GM20000 (cell line): ENCODE results near the gene DIP2C.

Source experiments
- DNase-seq: peaks from one replicate; pipeline ENCODE4 v3.0.0; 2012; ENCODE audit warnings: low spot score
- CTCF ChIP-seq: IDR thresholded peaks from 2 replicates; pipeline ENCODE4 v1.5.1; 2012; ENCODE audit warnings: mild to moderate bottlenecking, control low read depth; ENCODE audit errors: extremely low read depth, missing control alignments

The DIP2C gene

DNA sequence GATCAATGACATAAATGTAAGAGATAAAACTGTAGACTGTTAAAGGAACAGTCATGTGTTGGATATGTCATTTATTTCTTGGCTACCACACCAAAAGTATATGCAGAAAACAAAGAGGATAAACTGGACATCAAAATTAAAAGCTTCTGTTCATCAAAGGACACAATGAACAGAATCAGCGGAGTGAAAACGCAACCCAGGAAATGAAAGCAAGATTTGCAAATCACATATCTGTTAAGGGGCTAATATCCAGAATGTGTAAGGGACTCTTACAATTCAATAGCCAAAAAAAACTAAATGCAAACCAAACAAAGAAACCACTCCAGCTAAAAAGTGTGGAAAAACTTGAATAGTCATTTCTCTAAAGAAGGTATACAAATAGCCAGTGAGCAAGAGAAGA is 390.0 kb downstream of the DIP2C start:
- DNase-seq, result no peak
- TF ChIP-seq CTCF, result no peak

- TF ChIP-seq CTCF, result no peak
- no peak for DNase-seq
Measured at GRCh38 chr10:298033-298432, 391.4 kb downstream of the DIP2C start.

- no peak for TF ChIP-seq CTCF
- no peak for DNase-seq
Measured at GRCh38 chr10:297567-297966, 391.9 kb downstream of the DIP2C start.

DNA sequence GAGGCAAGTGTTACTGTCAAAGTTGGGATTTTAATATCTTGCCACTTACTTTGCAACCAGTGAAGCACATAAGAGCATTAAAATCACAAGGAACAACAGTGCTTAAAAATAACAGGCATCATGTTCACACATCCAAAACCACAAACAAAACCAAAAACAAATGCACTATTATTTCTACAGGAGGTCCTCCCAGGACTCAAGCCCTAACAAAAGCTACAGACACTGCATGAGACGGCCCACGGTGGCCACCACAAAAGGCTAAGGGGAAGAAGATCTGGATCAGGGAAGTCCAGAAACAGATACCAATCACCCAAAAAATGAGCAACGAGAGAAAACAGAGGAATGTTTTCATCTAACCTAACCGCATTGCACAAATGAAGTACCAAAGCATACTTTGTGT is 395.8 kb downstream of the DIP2C start:
- no peak for TF ChIP-seq CTCF
- DNase-seq, result no peak

DNA sequence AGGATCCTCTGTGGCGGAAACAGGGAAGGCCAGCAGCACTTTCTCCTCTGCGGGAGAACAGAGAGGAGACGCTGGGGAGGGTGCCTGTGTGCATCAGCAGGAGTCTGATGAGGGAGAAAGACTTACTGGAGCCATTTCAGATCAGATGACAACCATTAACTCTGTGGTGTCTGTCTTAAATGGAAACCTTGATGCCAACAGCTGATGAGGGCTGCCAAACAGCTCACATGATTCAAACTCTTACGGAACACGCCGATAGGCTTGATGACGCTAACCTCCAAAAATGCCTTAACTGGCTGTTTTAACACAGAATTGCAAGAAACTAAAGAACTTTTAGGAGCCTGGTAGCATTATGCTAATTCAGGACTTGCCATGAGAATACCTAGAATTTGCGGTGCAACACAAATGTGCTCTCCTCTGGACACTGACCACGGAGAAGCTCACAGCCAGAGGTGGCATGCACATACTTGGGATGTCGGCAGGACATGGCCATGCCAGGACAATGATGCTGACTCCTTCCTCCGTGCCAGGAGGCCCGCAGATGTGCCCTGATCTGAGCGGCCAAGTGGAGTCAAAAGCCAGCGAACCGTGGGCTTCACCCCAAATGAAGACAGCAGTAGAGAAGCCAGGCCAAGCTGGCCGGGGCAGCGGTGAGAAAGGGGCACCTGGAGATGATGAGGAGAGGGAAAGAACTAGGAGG is 399.3 kb downstream of the DIP2C start:
- no peak for TF ChIP-seq CTCF
- no peak for DNase-seq

GRCh38 chr10:289581-289980 is 399.9 kb downstream of the DIP2C start:
- no peak for TF ChIP-seq CTCF
- DNase-seq, result no peak

DNA sequence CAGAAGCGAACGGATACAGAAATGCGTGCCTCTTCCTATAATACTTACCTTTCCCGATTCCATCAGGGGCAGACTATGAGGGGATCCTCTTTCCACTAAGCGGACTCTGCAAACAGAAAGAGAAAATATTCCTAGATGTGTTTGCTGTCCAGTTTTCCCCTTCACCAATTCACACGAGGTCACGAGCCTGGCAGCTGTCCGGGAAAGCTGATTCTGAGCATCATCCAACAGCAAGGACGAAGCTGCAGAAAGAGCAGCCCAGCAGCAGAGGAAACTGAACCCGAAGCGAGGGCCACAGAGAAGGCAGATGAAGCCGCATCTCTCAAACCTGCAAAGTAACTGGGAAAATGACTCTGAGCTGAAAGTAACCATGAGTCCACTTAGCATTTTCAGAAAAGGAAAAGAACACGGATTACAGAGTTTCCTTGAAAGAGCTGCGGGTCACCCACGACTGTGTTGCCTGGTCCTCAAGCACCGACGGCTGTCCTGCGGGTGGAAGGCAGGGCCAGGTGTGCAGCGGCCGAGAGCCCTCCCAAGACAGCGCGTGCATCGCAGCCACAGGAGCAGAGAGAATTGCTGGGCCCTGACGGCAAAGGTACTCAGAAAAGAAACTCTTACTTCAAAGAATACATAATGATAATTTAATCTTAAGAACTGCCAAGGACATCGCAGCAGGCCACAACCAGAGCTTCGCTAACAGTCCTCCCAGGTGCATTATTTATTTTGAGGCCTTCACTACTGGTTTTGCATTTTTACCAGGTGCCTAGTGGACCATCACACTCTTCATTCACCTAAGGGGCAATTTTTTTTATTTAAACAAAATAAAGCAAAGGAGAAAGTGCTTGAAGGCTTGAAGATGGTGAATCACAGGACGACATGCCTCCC is 400.9 kb downstream of the DIP2C start:
- DNase-seq, result no peak
- no peak for TF ChIP-seq CTCF
